HG02571 (cell line): ENCODE data around the gene SLC9A8.
"Not testable (repeated sequence)": the region's sequence is repeated elsewhere in the genome, so short reads cannot be mapped to it uniquely, and the experiment has no call there.

Experiments
- ATAC-seq: cut with Tn5 transposase; IDR thresholded peaks from one replicate; pipeline ENCODE4 v1.9.1; 2021; ENCODE audit warnings: mild to moderate bottlenecking, moderate library complexity; ENCODE audit not compliant: unreplicated experiment

Gene SLC9A8

GRCh38 chr20:49846206-49846807, 33.7 kb downstream of the SLC9A8 start:
- no peak for ATAC-seq

GRCh38 chr20:49850463-49851230, 38.0 kb downstream of the SLC9A8 start:
- ATAC-seq: no peak

GRCh38 chr20:49851231-49851705, 38.6 kb downstream of the SLC9A8 start:
- no peak for ATAC-seq

GRCh38 chr20:49851991-49852390, 39.4 kb downstream of the SLC9A8 start:
- no peak for ATAC-seq

GRCh38 chr20:49852522-49853080, 40.0 kb downstream of the SLC9A8 start:
- no peak for ATAC-seq

- ATAC-seq: no peak
Observed at GRCh38 chr20:49853640-49854039, 41.0 kb downstream of the SLC9A8 start.

- no peak for ATAC-seq
Observed at GRCh38 chr20:49854190-49854875, 41.7 kb downstream of the SLC9A8 start.

GRCh38 chr20:49856904-49857303, 44.3 kb downstream of the SLC9A8 start:
- ATAC-seq: no peak

- ATAC-seq: no peak
Observed at GRCh38 chr20:49858076-49858585, 45.5 kb downstream of the SLC9A8 start.

GRCh38 chr20:49859011-49859410, 46.4 kb downstream of the SLC9A8 start:
- ATAC-seq: no peak

GRCh38 chr20:49859807-49860206, 47.2 kb downstream of the SLC9A8 start:
- ATAC-seq: no peak

- ATAC-seq: not testable (repeated sequence)
Observed at GRCh38 chr20:49861232-49861631, 48.6 kb downstream of the SLC9A8 start.

- ATAC-seq: no peak
Observed at GRCh38 chr20:49862607-49863200, 50.1 kb downstream of the SLC9A8 start.

GRCh38 chr20:49863666-49864065, 51.0 kb downstream of the SLC9A8 start:
- ATAC-seq: no peak

- no peak for ATAC-seq
Observed at GRCh38 chr20:49865559-49865958, 52.9 kb downstream of the SLC9A8 start.

GRCh38 chr20:49866051-49866450, 53.4 kb downstream of the SLC9A8 start:
- ATAC-seq: no peak

GRCh38 chr20:49867453-49868215, 55.0 kb downstream of the SLC9A8 start:
- no peak for ATAC-seq

GRCh38 chr20:49868538-49868937, 55.9 kb downstream of the SLC9A8 start:
- ATAC-seq: no peak

GRCh38 chr20:49868964-49869363, 56.3 kb downstream of the SLC9A8 start:
- no peak for ATAC-seq

GRCh38 chr20:49870261-49870660, 57.6 kb downstream of the SLC9A8 start:
- ATAC-seq: no peak
